Measurements from ENCODE around the gene RFX3.

Gene RFX3

GRCh38 chr9:3441197-3441816 is 84.5 kb downstream of the RFX3 start:
- peak; percentile 77 for DNase-seq
- Histone ChIP-seq H3K27ac (no peak overlapping the region), H3K4me3 (ENCODE audit: low read depth, low read length) (no peak overlapping the region), H3K27me3 (replicated peaks) (no peaks in the 10 kb centered on the region), H3K36me3 (replicated peaks) (no peaks in the 10 kb centered on the region)
- in situ Hi-C loops (cut with HindIII; ENCODE audit: low pct_ligation_motif_present, low sequenced_read_pairs), result no loop called here
- peak; percentile 79 for TF ChIP-seq CTCF (IDR thresholded peaks at IDR 0.05; ENCODE audit: low read depth, low read length, missing control alignments)

DNA sequence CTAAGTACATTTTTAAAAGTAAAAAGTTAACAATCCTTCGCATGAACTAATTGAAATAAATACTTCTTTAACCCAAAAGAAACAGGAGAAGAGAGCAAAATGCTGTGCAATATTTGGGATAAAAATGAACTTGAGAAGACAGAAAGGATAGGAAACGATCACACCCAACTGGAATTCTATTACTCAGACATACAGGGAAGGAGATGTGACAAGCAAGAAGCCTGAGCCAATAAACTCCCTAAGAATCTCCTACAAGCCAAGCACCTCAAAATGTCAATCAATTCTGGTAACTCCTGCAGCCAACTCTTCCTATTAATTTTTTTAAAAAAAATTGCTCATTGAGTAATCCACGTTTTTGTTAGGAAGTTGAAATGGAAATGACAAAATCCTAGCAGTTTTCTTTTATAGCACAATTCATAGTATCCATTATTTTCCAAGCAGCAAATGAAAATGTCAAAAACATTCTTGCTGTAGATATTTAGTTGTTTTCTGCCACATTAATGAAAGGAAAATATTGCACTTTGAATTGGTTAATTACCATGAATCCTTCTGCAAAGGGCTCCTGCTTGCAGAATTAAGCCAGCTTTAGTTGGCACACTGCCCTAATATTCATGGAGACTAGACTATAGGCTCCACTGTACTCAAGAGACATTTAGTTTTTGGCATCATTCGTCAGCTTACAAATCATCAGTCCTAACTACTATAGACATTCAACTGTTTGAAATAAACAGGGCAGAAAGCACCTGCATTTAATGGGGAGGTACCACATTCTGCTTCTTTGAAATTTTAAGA is 89.0 kb downstream of the RFX3 start:
- Histone ChIP-seq H3K27me3 (replicated peaks) (no peaks in the 10 kb centered on the region), H3K4me3 (ENCODE audit: low read depth, low read length) (no peak overlapping the region), H3K36me3 (replicated peaks) (no peaks in the 10 kb centered on the region), H3K27ac (no peak overlapping the region)
- no peak for TF ChIP-seq CTCF (IDR thresholded peaks at IDR 0.05; ENCODE audit: low read depth, low read length, missing control alignments)
- DNase-seq, result peak; percentile 26
- in situ Hi-C loops (cut with HindIII; ENCODE audit: low pct_ligation_motif_present, low sequenced_read_pairs), result no loop called here

- H3K4me3 ChIP-seq (ENCODE audit: low read depth, low read length), result no peak overlapping the region
- DNase-seq, result no peak
- H3K27me3 ChIP-seq (replicated peaks), result no peaks in the 10 kb centered on the region
- in situ Hi-C loops (cut with HindIII; ENCODE audit: low pct_ligation_motif_present, low sequenced_read_pairs), result no loop called here
- TF ChIP-seq CTCF (IDR thresholded peaks at IDR 0.05; ENCODE audit: low read depth, low read length, missing control alignments), result no peak
- no peak overlapping the region for H3K27ac ChIP-seq
- no peaks in the 10 kb centered on the region for H3K36me3 ChIP-seq (replicated peaks)
These were observed 90.1 kb downstream of the RFX3 start for GRCh38 chr9:3435732-3436131.

DNA sequence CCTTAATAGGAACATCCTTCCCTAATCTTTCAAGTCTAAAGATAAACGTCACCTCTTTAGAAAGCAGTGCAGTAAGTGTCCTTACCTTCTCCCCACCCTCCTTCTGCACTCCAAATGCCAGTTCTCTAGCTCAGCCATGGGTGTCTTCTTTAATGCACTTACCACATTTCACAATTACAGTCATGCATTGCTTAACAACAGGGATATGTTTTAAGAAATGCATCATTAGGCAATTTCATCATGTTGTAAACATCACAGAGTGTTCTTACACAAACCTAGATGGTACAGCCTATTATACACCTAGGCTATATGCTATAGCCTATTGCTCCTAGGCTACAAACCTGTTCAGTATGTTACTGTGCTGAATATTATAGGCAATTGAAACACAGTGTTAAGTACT is 91.2 kb downstream of the RFX3 start:
- no peak for TF ChIP-seq CTCF (IDR thresholded peaks at IDR 0.05; ENCODE audit: low read depth, low read length, missing control alignments)
- H3K27ac ChIP-seq, result no peak overlapping the region
- in situ Hi-C loops (cut with HindIII; ENCODE audit: low pct_ligation_motif_present, low sequenced_read_pairs), result no loop called here
- no peaks in the 10 kb centered on the region for H3K27me3 ChIP-seq (replicated peaks)
- H3K36me3 ChIP-seq (replicated peaks), result no peaks in the 10 kb centered on the region
- no peak overlapping the region for H3K4me3 ChIP-seq (ENCODE audit: low read depth, low read length)
- no peak for DNase-seq

DNA sequence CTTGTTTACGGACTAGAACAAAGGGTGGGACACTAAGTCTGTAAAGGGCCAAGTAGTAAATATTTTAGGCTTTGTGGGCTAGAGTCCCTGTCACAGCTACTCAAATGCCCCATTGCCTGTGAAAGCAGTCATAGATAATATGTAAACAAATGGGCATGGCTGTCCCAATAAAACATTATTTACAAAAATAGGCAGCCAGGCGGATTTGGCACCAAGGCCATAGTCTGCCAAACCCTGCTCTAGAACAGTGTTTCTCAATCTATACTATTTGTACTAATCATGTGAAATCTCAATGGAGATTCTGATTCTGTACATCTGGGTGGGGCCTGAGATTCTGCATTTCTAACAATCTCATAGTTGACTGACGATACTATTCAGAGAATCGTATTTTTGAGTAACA is 92.0 kb downstream of the RFX3 start:
- H3K27me3 ChIP-seq (replicated peaks), result no peaks in the 10 kb centered on the region
- no peak for TF ChIP-seq CTCF (IDR thresholded peaks at IDR 0.05; ENCODE audit: low read depth, low read length, missing control alignments)
- DNase-seq, result no peak
- no peak overlapping the region for H3K27ac ChIP-seq
- in situ Hi-C loops (cut with HindIII; ENCODE audit: low pct_ligation_motif_present, low sequenced_read_pairs), result no loop called here
- H3K36me3 ChIP-seq (replicated peaks), result no peaks in the 10 kb centered on the region
- H3K4me3 ChIP-seq (ENCODE audit: low read depth, low read length), result no peak overlapping the region

Measured in brain microvascular endothelial cell (primary cell).